RWPE1 (cell line): ENCODE results near the gene SLC4A1.

Experiments used
- CTCF ChIA-PET: fragments of 350-600 bp; sonication (Branson Sonifier 250); formaldehyde crosslinking; extraction: SDS; loops from one replicate; lab custom pipeline; 2021; lab: Yijun Ruan, JAX
- POLR2A ChIA-PET: fragments of 400-600 bp; formaldehyde crosslinking; extraction: SDS; loops from one replicate; lab custom pipeline; 2020; ENCODE audit warnings: antibody characterized with exemption; ENCODE audit not compliant: low non-redundant PET; lab: Yijun Ruan, JAX
- DNase-seq: peaks from one replicate; pipeline ENCODE4 v3.0.0; 2012; ENCODE audit warnings: low spot score
- H3K27ac ChIP-seq: fragments of 450-650 bp; 2 replicates; pipeline ENCODE4 v1.5.1; 2017
- CTCF ChIP-seq: fragments of 450-650 bp; conservative IDR thresholded peaks from 2 replicates; pipeline ENCODE4 v1.5.1; 2017; ENCODE audit warnings: low read depth, mild to moderate bottlenecking

The SLC4A1 gene

GRCh38 chr17:44200478-44201155 lies 67.3 kb downstream of the SLC4A1 start:
- H3K27ac ChIP-seq, result peak overlapping the region; percentile 99
- POLR2A ChIA-PET, result interaction anchor here (0.6 kb wide), 1 partner anchor 154 kb away, joined by 5 read pairs; no protein-coding TSS in a partner anchor
- no peak for TF ChIP-seq CTCF
- CTCF ChIA-PET, result interaction anchor here (0.7 to 2.1 kb wide), 2 partner anchors 9 to 191 kb away, joined by 5 to 6 read pairs; no protein-coding TSS in a partner anchor
- no peak for DNase-seq

GRCh38 chr17:44199553-44200477 lies 68.1 kb downstream of the SLC4A1 start, which contains the start of gene ATXN7L3:
Gene ATXN7L3 (minus strand): TSS chr17:44199884. CDS start chr17:44198070, 1,814 bp downstream.
- no peak for TF ChIP-seq CTCF
- peak within 1 kb of the TSS; percentile 99 for H3K27ac ChIP-seq
- peak; percentile 99 for DNase-seq
- ChIA-PET CTCF (interaction anchor here (2.1 kb wide), 1 partner anchor 10 kb away, joined by 6 read pairs; no protein-coding TSS in a partner anchor), POLR2A (interaction anchor here (0.6 to 1.4 kb wide), 3 partner anchors 10 to 153 kb away, joined by 3 to 5 read pairs (median 3); partner anchors contain the start of gene TMUB2)

- no peak for TF ChIP-seq CTCF
- H3K27ac ChIP-seq, result peak overlapping the region; percentile 99
- ChIA-PET CTCF (no interaction called here), POLR2A (interaction anchor here (0.5 to 1.4 kb wide), 2 partner anchors 12 to 19 kb away, joined by 3 read pairs; partner anchors contain the start of gene TMUB2)
- DNase-seq, result peak; percentile 88
Measured at GRCh38 chr17:44198721-44199552, 69.0 kb downstream of the SLC4A1 start.
